Mucosa of descending colon (tissue), 3 donors: ENCODE results near the gene ADRB1. TPM values are rescaled to one million over a fixed set of nuclear protein-coding genes. Genes with fewer than 3 reads are reported as not detected.

Experiments
- ATAC-seq: fragments of 200-7000 bp; cut with Tn5 transposase; one replicate; pipeline ENCODE4 v1.9.1; 2020; ENCODE audit warnings: mild to moderate bottlenecking, moderate library complexity
- DNase-seq, 3 donors: peaks; one replicate each; pipeline ENCODE4 v3.0.0-alpha.2; 2020
- H3K36me3 ChIP-seq: fragments of 200-600 bp; one replicate; pipeline ENCODE4 v1.8.0; 2021; ENCODE audit warnings: low read depth, mild to moderate bottlenecking
- H3K4me1 ChIP-seq: fragments of 200-600 bp; one replicate; pipeline ENCODE4 v1.8.0; 2021; ENCODE audit warnings: low read depth, mild to moderate bottlenecking
- H3K4me3 ChIP-seq: fragments of 200-600 bp; one replicate; pipeline ENCODE4 v1.8.0; 2021; ENCODE audit warnings: mild to moderate bottlenecking
- H3K9me3 ChIP-seq: fragments of 200-600 bp; one replicate; pipeline ENCODE4 v1.8.0; 2021; ENCODE audit warnings: mild to moderate bottlenecking
- CTCF ChIP-seq: fragments of 200-600 bp; IDR thresholded peaks from one replicate; pipeline ENCODE4 v1.8.0; 2022; ENCODE audit warnings: antibody characterized with exemption, mild to moderate bottlenecking
- intact Hi-C, 2 donors: fragments of 100-400 bp; cut with DNase I in 1 of 2; cut with micrococcal nuclease in 1 of 2; formaldehyde crosslinking; loops; one replicate each; pipeline versions ENCODE4 v1.11.0 to v1.11.1; 2022; cut with DNase I, micrococcal nuclease
- total RNA-seq, 3 donors: library from RNA; stranded (reverse); fragmentation: NEBNext Ultra II Directional in 2 of 3; extraction: Animal tissue kit (Norgen Biotek cat#: 25700) in 2 of 3; gene quantifications; one replicate each; pipeline versions ENCODE4 v1.2.1 to v1.2.4, GENCODE V29; 2021 to 2023
- donor health status: DM: no; HTN: no; CAD: no; lungs with moderate emphysema.
- donor health status: DM: no; HTN: no; CAD: no.
- donor health status: DM: no; HTN: yes; CAD: no.

Gene ADRB1
- total RNA-seq, 3 donors from 2014 or later: 1.5 to 2.8 (median 1.8) TPM

GRCh38 chr10:114095559-114096337 is 52.1 kb downstream of the ADRB1 start:
- intact Hi-C loops: no loop called here
- no peak for TF ChIP-seq CTCF
- H3K4me1 ChIP-seq: peaks cover 5% of the 10 kb centered on the region
- H3K9me3 ChIP-seq: no peaks in the 10 kb centered on the region
- no peak for DNase-seq
- H3K36me3 ChIP-seq: no peaks in the 10 kb centered on the region
- H3K4me3 ChIP-seq: no peak overlapping the region
- ATAC-seq: no peak

Other genes starting within 250 kb of the ADRB1 start
- 1 to 10 TPM; 4.7 to 6.5 (median 5.1) TPM for gene DCLRE1A, start 189.8 kb upstream of the ADRB1 start, total RNA-seq
- 10 to 100 TPM; 30.4 to 51.5 (median 31.0) TPM for gene NHLRC2, start 189.2 kb upstream of the ADRB1 start, total RNA-seq
- 10 to 100 TPM; 36.4 to 54.8 (median 53.6) TPM for gene CCDC186, start 130.3 kb downstream of the ADRB1 start, total RNA-seq
- gene TDRD1, start 135.5 kb downstream of the ADRB1 start, total RNA-seq: 1 to 10 TPM in 1 of 3 donors, under 1 TPM in 2; 0.06 to 1.7 (median 0.09) TPM
- gene VWA2, start 195.4 kb downstream of the ADRB1 start, total RNA-seq: 1 to 10 TPM in 2 of 3 donors, under 1 TPM in 1; 0.47 to 3.2 (median 1.9) TPM